HG02970 (cell line): ENCODE measurements around the gene ARHGAP24.
A peak's percentile ranks its signal among the peaks of the same experiment; 100 is the strongest.
"Not testable (repeated sequence)": the region's sequence is repeated elsewhere in the genome, so short reads cannot be mapped to it uniquely, and the experiment has no call there.

ENCODE experiments used
- ATAC-seq: cut with Tn5 transposase; IDR thresholded peaks from one replicate; pipeline ENCODE4 v1.9.1; 2021; ENCODE audit warnings: mild to moderate bottlenecking, moderate library complexity, moderate number of reproducible peaks; ENCODE audit not compliant: unreplicated experiment, low FRiP score

ARHGAP24 gene

GRCh38 chr4:85884251-85884650 lies 409.3 kb downstream of the ARHGAP24 start:
- ATAC-seq, result no peak

GRCh38 chr4:85886665-85887064 lies 411.7 kb downstream of the ARHGAP24 start:
- no peak for ATAC-seq

- ATAC-seq, result no peak
Observed at GRCh38 chr4:85889314-85889713, 414.4 kb downstream of the ARHGAP24 start.

- ATAC-seq, result no peak
Observed at GRCh38 chr4:85895755-85896154, 420.8 kb downstream of the ARHGAP24 start.

- no peak for ATAC-seq
Observed at GRCh38 chr4:85898231-85898630, 423.3 kb downstream of the ARHGAP24 start.

GRCh38 chr4:85901500-85901899 lies 426.6 kb downstream of the ARHGAP24 start:
- no peak for ATAC-seq

GRCh38 chr4:85902647-85903046 lies 427.7 kb downstream of the ARHGAP24 start:
- not testable (repeated sequence) for ATAC-seq

- no peak for ATAC-seq
Observed at GRCh38 chr4:85905761-85906160, 430.8 kb downstream of the ARHGAP24 start.

- no peak for ATAC-seq
Observed at GRCh38 chr4:85907001-85907400, 432.1 kb downstream of the ARHGAP24 start.

GRCh38 chr4:85909851-85910250 lies 434.9 kb downstream of the ARHGAP24 start:
- no peak for ATAC-seq

GRCh38 chr4:85910985-85911384 lies 436.0 kb downstream of the ARHGAP24 start:
- ATAC-seq, result no peak

GRCh38 chr4:85913931-85914694 lies 439.2 kb downstream of the ARHGAP24 start:
- ATAC-seq, result no peak

- not testable (repeated sequence) for ATAC-seq
Observed at GRCh38 chr4:85915570-85915969, 440.6 kb downstream of the ARHGAP24 start.

GRCh38 chr4:85919200-85919887 lies 444.4 kb downstream of the ARHGAP24 start:
- ATAC-seq, result no peak

GRCh38 chr4:85925071-85925470 lies 450.1 kb downstream of the ARHGAP24 start:
- no peak for ATAC-seq

- peak; percentile 59 for ATAC-seq
Observed at GRCh38 chr4:85928775-85929591, 454.0 kb downstream of the ARHGAP24 start.

GRCh38 chr4:85929961-85930665 lies 455.2 kb downstream of the ARHGAP24 start:
- no peak for ATAC-seq

GRCh38 chr4:85932500-85933290 lies 457.7 kb downstream of the ARHGAP24 start:
- no peak for ATAC-seq

GRCh38 chr4:85933291-85933640 lies 458.3 kb downstream of the ARHGAP24 start:
- ATAC-seq, result no peak

GRCh38 chr4:85937507-85937906 lies 462.6 kb downstream of the ARHGAP24 start:
- ATAC-seq, result no peak
